Stomach (tissue), 8 donors: ENCODE data around the gene SERPINI1. TPM values are rescaled to one million over a fixed set of nuclear protein-coding genes. Genes with fewer than 3 reads are reported as not detected.

Source experiments
- polyA plus RNA-seq, 3 donors: library from polyadenylated mRNA; stranded (reverse); fragments of 200-250 nt; gene quantifications; one replicate each; pipeline ENCODE4 v1.2.3, GENCODE V29; 2013
- small RNA-seq, 4 donors: library from RNA; depleted of rRNA; stranded (forward); fragments of <200 nt; gene quantifications; one replicate each; pipeline ENCODE3, GENCODE V24; 2016
- total RNA-seq, 5 donors: library from RNA; depleted of rRNA; stranded (reverse); fragments of >200 nt; gene quantifications; one replicate each; pipeline versions ENCODE4 v1.1.0 to v1.2.3, GENCODE V29; 2014 to 2016
- donor health status: healthy with polysubstance abuse.
- donor health status: Bipolar disorder and iron deficiency.
- donor health status: healthy.

SERPINI1 gene
- total and polyA plus RNA-seq, 8 donors, result 5.9 to 8.6 (median 6.4) TPM; not detected in 3

Small RNA genes within 50 kb of the gene (small RNA-seq; reads per million reads assigned to genes)
- gene HMGN1P8, result 0 reads per million in 4 donors

Other genes with a start within 250 kb of the SERPINI1 start
- 1 to 10 TPM in 2 of 5 donors, not detected in 3; 1.5 to 2.2 TPM for gene WDR49, start 81.8 kb upstream of the SERPINI1 start, total RNA-seq
- under 1 TPM in 1 of 3 donors, not detected in 2; 0.33 TPM for gene WDR49, start 81.8 kb upstream of the SERPINI1 start, polyA plus RNA-seq
- gene PDCD10, start 829 bp upstream of the SERPINI1 start, total RNA-seq, result 100 to 1,000 TPM in 2 of 5 donors, 10 to 100 TPM in 3; 30.9 to 213 (median 54.7) TPM
- 10 to 100 TPM; 33.8 to 77.9 (median 55.7) TPM for gene PDCD10, start 829 bp upstream of the SERPINI1 start, polyA plus RNA-seq